ENCODE measurements around the gene SNAPIN. TPM values are rescaled to one million over a fixed set of nuclear protein-coding genes. Genes with fewer than 3 reads are reported as not detected.

The SNAPIN gene
- total and polyA plus RNA-seq, 8 donors, result 34.5 to 44.1 (median 38.4) TPM

Small RNA genes lying within 50 kb of the gene (microRNA-seq; reads per million reads assigned to microRNA genes)
- 0 reads per million in 2 donors for gene MIR8083

Other genes with a start within 250 kb of the SNAPIN start
- not detected for gene S100A7A, start 242.2 kb upstream of the SNAPIN start, total RNA-seq
- not detected for gene S100A7A, start 242.2 kb upstream of the SNAPIN start, polyA plus RNA-seq (ENCODE audit: insufficient read length in 6 of 6)
- gene S100A7, start 198.1 kb upstream of the SNAPIN start, total RNA-seq, result not detected
- not detected for gene S100A7, start 198.1 kb upstream of the SNAPIN start, polyA plus RNA-seq (ENCODE audit: insufficient read length in 6 of 6)
- 1,000 to 10,000 TPM; 1,672 to 1,797 TPM for gene S100A6, start 122.7 kb upstream of the SNAPIN start, total RNA-seq
- 100 to 1,000 TPM; 156 to 248 (median 183) TPM for gene S100A6, start 122.7 kb upstream of the SNAPIN start, polyA plus RNA-seq (ENCODE audit: insufficient read length in 6 of 6)
- under 1 TPM in 1 of 2 donors, not detected in 1; 0.42 TPM for gene S100A5, start 117.8 kb upstream of the SNAPIN start, total RNA-seq
- under 1 TPM in 3 of 6 donors, not detected in 3; 0.18 to 0.38 (median 0.34) TPM for gene S100A5, start 117.8 kb upstream of the SNAPIN start, polyA plus RNA-seq (ENCODE audit: insufficient read length in 6 of 6)
- gene S100A4, start 112.9 kb upstream of the SNAPIN start, total RNA-seq, result 1,000 to 10,000 TPM in 1 of 2 donors, 100 to 1,000 TPM in 1; 257 to 1,192 TPM
- 10 to 100 TPM; 15.0 to 24.6 (median 21.9) TPM for gene S100A4, start 112.9 kb upstream of the SNAPIN start, polyA plus RNA-seq (ENCODE audit: insufficient read length in 6 of 6)
- gene S100A3, start 109.4 kb upstream of the SNAPIN start, total RNA-seq, result 1 to 10 TPM; 1.7 to 7.7 TPM
- under 1 TPM in 2 of 6 donors, not detected in 4; 0.20 to 0.58 TPM for gene S100A3, start 109.4 kb upstream of the SNAPIN start, polyA plus RNA-seq (ENCODE audit: insufficient read length in 6 of 6)
- gene S100A2, start 92.9 kb upstream of the SNAPIN start, total RNA-seq, result 10 to 100 TPM in 1 of 2 donors, 1 to 10 TPM in 1; 7.1 to 25.9 TPM
- gene S100A2, start 92.9 kb upstream of the SNAPIN start, polyA plus RNA-seq (ENCODE audit: insufficient read length in 6 of 6), result 1 to 10 TPM in 4 of 6 donors, under 1 TPM in 2; 0.51 to 1.3 (median 1.0) TPM
- 100 to 1,000 TPM; 118 to 145 TPM for gene S100A16, start 45.6 kb upstream of the SNAPIN start, total RNA-seq
- gene S100A16, start 45.6 kb upstream of the SNAPIN start, polyA plus RNA-seq (ENCODE audit: insufficient read length in 6 of 6), result 100 to 1,000 TPM; 129 to 160 (median 145) TPM
- 100 to 1,000 TPM in 1 of 2 donors, 10 to 100 TPM in 1; 100.0 to 152 TPM for gene S100A14, start 42.4 kb upstream of the SNAPIN start, total RNA-seq
- 100 to 1,000 TPM in 5 of 6 donors, 10 to 100 TPM in 1; 94.9 to 179 (median 150) TPM for gene S100A14, start 42.4 kb upstream of the SNAPIN start, polyA plus RNA-seq (ENCODE audit: insufficient read length in 6 of 6)
- 10 to 100 TPM; 75.1 to 80.0 TPM for gene S100A13, start 31.2 kb upstream of the SNAPIN start, total RNA-seq
- gene S100A13, start 31.2 kb upstream of the SNAPIN start, polyA plus RNA-seq (ENCODE audit: insufficient read length in 6 of 6), result 100 to 1,000 TPM in 3 of 6 donors, 10 to 100 TPM in 3; 79.6 to 110 (median 93.6) TPM
- 1 to 10 TPM in 1 of 2 donors, under 1 TPM in 1; 0.93 to 2.3 TPM for gene S100A1, start 30.3 kb upstream of the SNAPIN start, total RNA-seq
- gene S100A1, start 30.3 kb upstream of the SNAPIN start, polyA plus RNA-seq (ENCODE audit: insufficient read length in 6 of 6), result 1 to 10 TPM; 1.4 to 2.2 (median 1.8) TPM
- 10 to 100 TPM; 54.5 to 65.5 TPM for gene CHTOP, start 24.6 kb upstream of the SNAPIN start, total RNA-seq
- gene CHTOP, start 24.6 kb upstream of the SNAPIN start, polyA plus RNA-seq (ENCODE audit: insufficient read length in 6 of 6), result 100 to 1,000 TPM; 110 to 125 (median 118) TPM
- gene ILF2, start 12.3 kb downstream of the SNAPIN start, total RNA-seq, result 100 to 1,000 TPM; 104 to 117 TPM
- 100 to 1,000 TPM; 239 to 295 (median 260) TPM for gene ILF2, start 12.3 kb downstream of the SNAPIN start, polyA plus RNA-seq (ENCODE audit: insufficient read length in 6 of 6)
- 10 to 100 TPM; 26.9 to 45.2 TPM for gene NPR1, start 20.0 kb downstream of the SNAPIN start, total RNA-seq
- 10 to 100 TPM; 14.3 to 23.1 (median 17.4) TPM for gene NPR1, start 20.0 kb downstream of the SNAPIN start, polyA plus RNA-seq (ENCODE audit: insufficient read length in 6 of 6)
- 10 to 100 TPM; 50.5 to 57.5 TPM for gene INTS3, start 69.3 kb downstream of the SNAPIN start, total RNA-seq
- gene INTS3, start 69.3 kb downstream of the SNAPIN start, polyA plus RNA-seq (ENCODE audit: insufficient read length in 6 of 6), result 100 to 1,000 TPM in 5 of 6 donors, 10 to 100 TPM in 1; 90.4 to 131 (median 118) TPM
- gene SLC27A3, start 116.7 kb downstream of the SNAPIN start, total RNA-seq, result 10 to 100 TPM; 56.5 to 68.6 TPM
- gene SLC27A3, start 116.7 kb downstream of the SNAPIN start, polyA plus RNA-seq (ENCODE audit: insufficient read length in 6 of 6), result 10 to 100 TPM; 32.4 to 50.3 (median 40.5) TPM

All from left lung (tissue), 8 donors.